Colonic mucosa (tissue), 4 donors: Measurements from ENCODE around the gene ILF2. TPM values are rescaled to one million over a fixed set of nuclear protein-coding genes. Genes with fewer than 3 reads are reported as not detected.

Experiments
- DNase-seq: peaks from one replicate; pipeline ENCODE4 v3.0.0-alpha.2; 2020
- H3K27ac ChIP-seq: fragments of 200-600 bp; one replicate; pipeline ENCODE4 v1.8.0; 2021
- H3K27me3 ChIP-seq: fragments of 200-600 bp; one replicate; pipeline ENCODE4 v1.8.0; 2021
- H3K36me3 ChIP-seq: fragments of 200-600 bp; one replicate; pipeline ENCODE4 v1.8.0; 2021
- H3K4me1 ChIP-seq: fragments of 200-600 bp; one replicate; pipeline ENCODE4 v1.8.0; 2021; ENCODE audit warnings: mild to moderate bottlenecking
- H3K4me3 ChIP-seq: fragments of 200-600 bp; one replicate; pipeline ENCODE4 v1.8.0; 2021
- H3K9ac ChIP-seq, 2 donors: one replicate each; pipeline ENCODE4 v1.7.0; 2013; ENCODE audit warnings: control low read depth in 2 of 2, low read depth in 2 of 2, low read length in 2 of 2
- H3K9me3 ChIP-seq: fragments of 200-600 bp; one replicate; pipeline ENCODE4 v1.8.0; 2021
- CTCF ChIP-seq: fragments of 200-600 bp; IDR thresholded peaks from one replicate; pipeline ENCODE4 v1.8.0; 2022; ENCODE audit warnings: antibody characterized with exemption, mild to moderate bottlenecking
- intact Hi-C: fragments of 100-400 bp; cut with DNase I; formaldehyde crosslinking; loops from one replicate; pipeline ENCODE4 v1.14.1; 2022
- total RNA-seq, 2 donors: library from RNA; stranded (reverse); fragmentation: NEBNext Ultra II Directional in 1 of 2; extraction: Animal tissue kit (Norgen Biotek cat#: 25700) in 1 of 2; gene quantifications; one replicate each; pipeline ENCODE4 v1.2.1, GENCODE V29; 2021
- donor health status: healthy.
- donor health status: DM: no; HTN: no; CAD: no.
- donor health status: DM: no; HTN: no; CAD: no.

Gene ILF2
- total RNA-seq, 2 donors from 2014 or later: 105 to 171 TPM

- Histone ChIP-seq H3K4me3 (no peak overlapping the region), H3K9me3 (no peaks in the 10 kb centered on the region), H3K9ac (no peak overlapping the region), H3K27ac (no peak overlapping the region), H3K4me1 (peaks cover 6% of the 10 kb centered on the region), H3K36me3 (peaks cover 4% of the 10 kb centered on the region), H3K27me3 (no peaks in the 10 kb centered on the region)
- DNase-seq: no peak
- intact Hi-C loops: no loop called here
- no peak for TF ChIP-seq CTCF
These were observed 20.9 kb downstream of the ILF2 start for GRCh38 chr1:153649863-153650235.

GRCh38 chr1:153649137-153649862 lies 21.5 kb downstream of the ILF2 start:
- no peak for DNase-seq
- Histone ChIP-seq H3K9me3 (no peaks in the 10 kb centered on the region), H3K4me1 (peaks cover 6% of the 10 kb centered on the region), H3K36me3 (peaks cover 6% of the 10 kb centered on the region), H3K9ac (no peak overlapping the region), H3K4me3 (no peak overlapping the region), H3K27ac (no peak overlapping the region), H3K27me3 (no peaks in the 10 kb centered on the region)
- intact Hi-C loops: no loop called here
- no peak for TF ChIP-seq CTCF

GRCh38 chr1:153648000-153648643 lies 22.7 kb downstream of the ILF2 start:
- no peak overlapping the region for H3K9ac ChIP-seq
- no peak for TF ChIP-seq CTCF
- H3K36me3 ChIP-seq: peaks cover 7% of the 10 kb centered on the region
- no peak overlapping the region for H3K4me3 ChIP-seq
- no peaks in the 10 kb centered on the region for H3K27me3 ChIP-seq
- no peak for DNase-seq
- H3K4me1 ChIP-seq: peaks cover 6% of the 10 kb centered on the region
- no peaks in the 10 kb centered on the region for H3K9me3 ChIP-seq
- intact Hi-C loops: no loop called here
- H3K27ac ChIP-seq: no peak overlapping the region

GRCh38 chr1:153647346-153647714 lies 23.5 kb downstream of the ILF2 start:
- Histone ChIP-seq H3K9me3 (no peaks in the 10 kb centered on the region), H3K27ac (no peak overlapping the region), H3K4me3 (no peak overlapping the region), H3K9ac (no peak overlapping the region), H3K4me1 (no peaks in the 10 kb centered on the region), H3K36me3 (peaks cover 15% of the 10 kb centered on the region), H3K27me3 (no peaks in the 10 kb centered on the region)
- no peak for TF ChIP-seq CTCF
- DNase-seq: no peak
- intact Hi-C loops: no loop called here

DNA sequence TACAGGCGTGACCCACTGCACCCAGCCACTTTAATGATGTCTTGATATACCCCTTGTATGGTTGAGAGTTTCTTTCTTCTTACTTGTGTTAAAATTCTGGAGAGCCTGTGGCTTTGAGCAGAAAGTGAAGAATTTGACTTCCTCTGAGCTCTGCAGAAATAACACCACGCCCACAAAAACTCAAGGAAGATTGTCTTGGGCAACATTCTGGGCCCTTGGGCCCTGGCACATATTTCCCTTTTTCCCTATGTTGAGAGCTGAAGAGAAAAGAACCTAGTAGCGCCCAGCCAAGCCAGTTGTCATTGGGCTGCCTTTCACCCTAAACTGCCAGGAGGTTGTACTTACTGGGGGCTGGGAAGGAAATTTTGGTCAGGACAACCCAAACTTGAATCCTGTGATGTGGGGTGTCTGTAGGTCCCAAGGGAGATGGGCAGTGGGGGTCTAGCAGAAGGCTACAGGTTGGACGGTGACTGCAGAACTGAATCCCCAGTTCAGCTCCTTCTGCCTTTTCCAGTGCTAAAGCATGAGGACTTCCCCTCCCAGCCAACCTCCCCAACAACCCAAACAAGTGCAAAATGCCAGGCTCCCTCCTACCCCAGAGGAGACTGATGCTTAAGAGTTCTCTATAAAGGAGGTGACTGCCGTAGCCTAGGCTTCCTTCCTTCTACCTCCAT lies 24.0 kb downstream of the ILF2 start:
- H3K9ac ChIP-seq: no peak overlapping the region
- intact Hi-C loops: no loop called here
- H3K4me3 ChIP-seq: no peak overlapping the region
- H3K9me3 ChIP-seq: no peaks in the 10 kb centered on the region
- peaks cover 20% of the 10 kb centered on the region for H3K36me3 ChIP-seq
- H3K4me1 ChIP-seq: no peaks in the 10 kb centered on the region
- no peak for DNase-seq
- TF ChIP-seq CTCF: no peak
- H3K27ac ChIP-seq: no peak overlapping the region
- no peaks in the 10 kb centered on the region for H3K27me3 ChIP-seq
